Activated T-helper 1 cell treated with anti-CD3 and anti-CD28 coated beads, Interleukin-2, amount 50 U/mL, for 16 hours (primary cell): ENCODE results near the gene C1QL1.

Experiments used
- DNase-seq, 2 donors: peaks; one replicate each; pipeline ENCODE4 v3.0.0-alpha.2; 2020; ENCODE audit warnings: low read depth in 1 of 2, low spot score in 1 of 2

Gene C1QL1

DNA sequence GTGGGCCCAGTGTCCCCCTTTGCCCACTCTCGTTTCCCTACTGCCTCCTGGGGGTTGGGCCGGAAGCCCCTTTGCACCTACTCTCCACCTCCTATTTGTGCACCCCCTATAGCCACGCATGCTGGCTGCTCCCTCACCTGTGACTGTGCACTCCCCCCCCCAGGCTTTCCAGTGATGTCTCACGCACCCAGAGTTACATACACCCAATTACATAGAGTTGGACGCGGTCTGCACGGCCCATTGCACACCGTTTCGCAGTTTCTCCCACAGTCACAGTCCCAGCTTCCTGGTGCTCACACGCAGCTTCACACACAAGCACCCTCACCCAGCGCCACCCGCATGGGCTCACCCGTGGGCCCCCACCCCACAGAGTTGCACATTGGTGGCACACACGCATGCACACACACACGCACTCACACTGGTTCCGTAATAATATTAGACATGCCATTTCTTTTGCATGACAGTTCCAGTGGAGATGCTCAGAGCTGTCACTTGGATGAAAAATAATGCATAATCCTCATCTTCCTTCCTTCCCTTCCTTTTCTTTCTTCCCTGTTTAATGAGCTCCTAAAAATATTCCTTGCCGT lies 21.5 kb upstream of the C1QL1 start:
- no peak for DNase-seq

- DNase-seq = no peak
Measured at GRCh38 chr17:44988044-44988942, 20.2 kb upstream of the C1QL1 start.

GRCh38 chr17:44983563-44983962 lies 15.5 kb upstream of the C1QL1 start:
- no peak for DNase-seq

DNA sequence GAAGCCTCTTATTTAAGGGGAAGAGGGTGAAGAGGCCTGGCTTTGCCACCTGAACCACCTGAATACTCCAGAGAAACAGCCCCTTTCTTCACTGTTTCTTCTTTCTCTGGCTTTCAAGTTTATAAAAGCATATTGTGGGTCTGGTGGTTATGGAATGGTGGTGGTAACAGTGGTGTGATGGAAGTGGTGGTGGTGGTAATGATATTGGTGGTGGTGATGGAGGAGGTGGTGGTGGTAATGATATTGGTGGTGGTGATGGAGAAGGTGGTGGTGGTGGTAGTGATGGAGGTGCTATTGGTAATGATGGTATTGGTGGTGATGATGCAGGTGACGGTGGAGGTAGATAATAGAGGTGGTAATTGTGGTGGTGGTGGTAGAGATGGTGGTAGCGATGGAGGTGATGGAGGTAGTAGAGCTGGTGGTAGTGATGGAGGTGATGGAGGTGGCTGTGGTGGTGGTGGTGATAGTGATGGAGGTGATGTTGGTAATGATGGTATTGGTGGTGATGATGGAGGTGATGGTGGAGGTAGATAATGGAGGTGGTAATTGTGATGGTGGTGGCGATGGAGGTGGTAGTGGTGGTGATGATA lies 14.1 kb upstream of the C1QL1 start:
- no peak for DNase-seq

DNA sequence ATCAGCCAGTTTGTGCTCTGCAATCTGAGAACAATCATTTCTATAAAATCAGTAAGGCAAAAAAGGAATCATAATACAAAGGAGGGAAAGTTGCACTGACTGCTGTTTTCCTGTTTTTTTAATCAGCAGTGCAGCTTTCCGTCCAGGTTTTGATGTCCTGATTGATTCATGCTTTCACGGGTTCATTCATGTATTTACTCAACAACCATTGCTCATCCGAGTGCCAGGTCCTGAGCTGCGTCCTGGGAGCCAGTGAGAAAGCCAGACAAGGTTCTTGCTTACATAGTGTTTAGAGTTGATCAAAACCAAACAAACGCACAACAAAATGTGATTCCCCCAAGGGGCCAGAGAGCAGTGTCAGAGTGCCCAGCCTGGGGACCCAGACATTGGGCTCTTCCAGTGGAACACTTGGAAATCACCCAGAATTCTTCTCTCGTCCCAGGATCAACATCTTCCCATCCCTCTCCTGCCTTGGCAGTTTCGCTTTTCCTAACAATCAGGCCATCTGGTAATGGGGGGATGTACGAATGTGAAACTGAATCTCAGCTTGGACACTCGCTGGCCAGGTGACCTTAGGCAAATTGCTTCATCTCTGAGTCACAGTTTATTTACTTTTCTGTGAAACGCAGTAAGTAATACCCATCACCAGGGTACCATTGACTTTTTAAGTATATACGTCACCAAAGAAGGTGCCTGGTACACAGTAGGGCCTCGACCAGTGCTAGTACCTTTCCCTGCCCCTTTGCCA lies 13.3 kb upstream of the C1QL1 start:
- no peak for DNase-seq

GRCh38 chr17:44979426-44979995 lies 11.4 kb upstream of the C1QL1 start:
- no peak for DNase-seq

- no peak for DNase-seq
Measured at GRCh38 chr17:44978807-44979206, 10.7 kb upstream of the C1QL1 start.

GRCh38 chr17:44977814-44978550 lies 9.9 kb upstream of the C1QL1 start:
- DNase-seq = no peak

DNA sequence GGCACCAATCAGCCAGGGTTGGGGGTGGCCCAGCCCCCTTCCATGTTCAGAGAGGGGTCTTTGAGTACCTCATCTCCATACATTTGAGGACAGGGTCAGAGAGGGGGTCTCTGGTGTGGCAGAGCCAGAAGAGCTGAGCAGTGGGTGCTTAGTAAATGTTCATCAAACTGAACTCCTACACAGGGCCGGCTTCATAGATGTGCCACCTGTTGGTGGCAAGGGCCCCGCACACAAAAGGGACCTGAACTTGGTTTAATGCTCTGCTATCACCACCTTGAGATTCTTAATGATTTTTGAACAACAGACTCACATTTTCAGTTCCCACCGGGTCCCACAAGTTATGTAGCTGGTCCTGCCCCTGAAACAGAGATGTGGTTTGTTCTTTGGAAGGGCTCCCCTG lies 9.0 kb upstream of the C1QL1 start:
- no peak for DNase-seq

DNA sequence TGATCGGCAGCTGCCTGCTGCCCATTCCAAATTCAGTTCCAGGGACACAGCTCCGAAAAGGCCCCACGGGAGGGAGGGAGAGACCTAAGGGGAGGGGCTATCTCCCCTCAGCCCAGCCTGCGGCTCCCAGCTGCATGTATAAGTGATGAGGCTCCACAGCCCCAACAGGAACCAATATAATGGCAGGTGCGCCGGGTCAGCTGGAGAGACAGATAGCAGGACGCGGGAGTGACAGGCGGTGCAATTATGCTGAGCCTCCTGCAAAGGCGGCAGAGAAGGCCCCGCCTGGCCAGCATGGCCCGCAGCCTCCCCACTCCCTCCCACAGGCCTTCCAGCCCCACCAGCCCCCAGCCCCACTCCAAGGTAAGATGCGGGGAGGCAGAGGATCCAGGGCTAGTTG lies 8.1 kb upstream of the C1QL1 start:
- no peak for DNase-seq

DNA sequence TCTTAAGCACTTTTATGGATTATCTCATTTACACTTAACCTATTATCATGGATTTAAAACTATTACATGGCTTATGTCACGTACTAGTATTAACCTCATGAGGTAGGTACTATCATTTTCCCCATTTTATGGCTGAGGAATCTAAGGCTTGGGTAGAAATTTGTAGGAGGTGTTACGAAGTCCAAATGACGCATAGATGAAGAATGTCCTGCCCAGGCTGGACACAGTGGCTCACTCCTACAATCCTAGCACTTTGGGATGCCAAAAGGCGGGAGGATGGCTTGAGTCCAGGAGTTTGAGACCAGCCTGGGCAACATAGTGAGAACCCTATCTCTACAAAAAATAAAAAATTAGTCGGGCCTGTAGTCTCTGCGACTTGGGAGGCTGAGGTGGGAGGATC lies 4.8 kb upstream of the C1QL1 start:
- no peak for DNase-seq

DNA sequence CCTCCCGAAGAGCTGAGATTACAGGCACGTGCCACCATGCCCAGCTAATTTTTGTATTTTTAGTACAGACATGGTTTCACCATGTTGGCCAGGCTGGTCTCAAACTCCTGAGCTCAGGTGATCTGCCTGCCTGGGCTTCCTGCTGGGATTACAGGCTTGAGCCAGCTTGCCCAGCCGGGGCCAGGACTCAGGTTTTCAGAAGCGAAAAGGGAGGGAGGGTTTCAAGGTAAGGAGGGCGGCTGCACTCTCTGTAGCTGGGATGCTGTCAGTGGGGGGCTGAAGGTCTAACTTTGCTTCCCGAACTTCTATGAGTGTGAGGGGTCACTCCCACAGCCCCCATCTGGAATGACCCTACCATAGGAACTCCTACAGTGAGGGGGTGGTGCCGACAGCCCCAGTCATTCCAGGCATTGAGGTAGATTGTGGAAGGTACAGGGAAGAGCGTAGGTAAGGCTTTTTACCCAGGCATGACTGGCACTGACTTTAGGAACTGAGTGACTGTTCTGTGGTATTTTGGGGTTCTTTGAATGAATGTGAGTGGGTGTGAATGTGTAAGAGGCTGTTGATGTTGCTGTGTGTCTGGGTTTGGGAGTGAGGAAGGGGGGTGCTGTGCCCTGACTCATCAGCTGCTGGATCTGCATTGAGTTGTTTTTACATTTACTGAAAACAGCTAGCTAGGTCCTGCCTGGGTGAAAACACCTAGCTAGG lies 3.8 kb upstream of the C1QL1 start:
- peak in 1 of 2 donors; percentile 29 for DNase-seq

DNA sequence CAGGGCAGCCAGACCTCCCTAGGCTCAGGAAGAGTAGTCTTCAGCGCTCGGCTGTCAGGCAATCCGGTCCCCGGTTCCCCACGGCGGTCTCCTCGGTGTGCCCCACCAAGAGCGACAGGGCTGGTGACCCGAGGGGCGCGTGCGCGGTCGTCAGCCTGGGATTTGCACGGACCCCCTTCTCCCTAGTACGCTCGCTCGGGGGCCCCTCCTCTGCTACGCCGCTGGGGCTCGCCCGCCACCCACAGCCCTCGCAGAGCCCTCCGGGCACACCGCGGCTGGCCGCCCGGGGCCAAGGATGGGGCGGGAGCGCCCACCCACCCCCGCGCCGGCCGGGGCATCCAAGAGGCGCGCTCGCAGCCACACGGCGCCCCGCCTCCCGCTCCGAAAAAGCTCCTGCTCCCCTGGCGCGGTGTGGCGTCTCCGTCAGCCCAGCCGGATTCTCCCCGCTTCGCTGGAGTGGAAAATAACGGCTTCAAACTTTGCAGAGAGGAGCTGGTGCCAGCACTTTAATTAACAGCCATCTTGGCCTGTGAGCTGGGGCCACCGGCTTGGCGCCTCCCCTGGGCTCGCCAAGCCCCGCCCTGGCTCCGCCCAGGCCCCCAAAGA lies 2.1 kb upstream of the C1QL1 start:
- no peak for DNase-seq

DNA sequence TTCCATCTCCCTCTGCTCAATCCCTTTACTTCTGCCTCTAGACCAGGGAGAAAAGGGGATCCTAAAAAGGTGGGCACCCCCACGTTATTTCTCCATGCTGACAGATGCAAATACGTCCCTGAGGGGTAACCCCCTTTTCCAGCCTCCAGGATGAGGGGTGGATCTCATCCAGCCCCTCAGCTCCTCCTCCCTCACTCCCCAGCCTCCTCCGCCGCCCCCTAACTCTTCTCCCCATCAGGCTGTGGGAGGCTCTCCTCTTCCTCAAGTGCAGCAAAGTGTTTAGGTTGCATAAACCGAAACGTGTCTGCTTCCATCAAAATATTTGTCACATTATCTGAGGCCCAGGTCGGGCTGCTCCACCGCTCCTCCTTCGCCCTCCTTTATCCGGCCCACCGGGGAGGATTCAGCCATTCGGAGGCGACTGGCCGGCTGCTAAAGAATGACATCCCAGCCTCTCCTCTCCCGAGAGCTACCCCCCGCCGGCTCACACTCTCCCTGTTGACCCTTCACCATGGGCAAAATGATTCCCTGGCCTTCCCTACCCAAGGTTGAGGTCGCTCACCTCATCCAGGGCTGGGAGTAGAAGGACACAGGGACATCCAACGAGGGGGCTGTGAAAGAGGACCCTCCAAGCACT lies 1.2 kb upstream of the C1QL1 start:
- DNase-seq = no peak

GRCh38 chr17:44967907-44968224 lies 237 bp downstream of the C1QL1 start:
- DNase-seq = no peak

GRCh38 chr17:44967026-44967906 lies 837 bp downstream of the C1QL1 start:
- DNase-seq = no peak

GRCh38 chr17:44966348-44967025 lies 1.6 kb downstream of the C1QL1 start:
- DNase-seq = no peak
